WTC11 (cell line): Measurements from ENCODE around the gene LLGL2. TPM values are rescaled to one million over a fixed set of nuclear protein-coding genes. Genes with fewer than 3 reads are reported as not detected.

Experiments used
- ATAC-seq: fragments of 200-7000 bp; cut with Tn5 transposase; 2 replicates; pipeline ENCODE4 v1.10.0; 2021; ENCODE audit warnings: mild to moderate bottlenecking, moderate library complexity
- CTCF ChIA-PET: fragments of 300-600 bp; sonication (Branson Sonifier 250); formaldehyde crosslinking; loops from one replicate; lab custom pipeline; 2021; ENCODE audit warnings: antibody characterized with exemption; lab: Charles Lee
- POLR2A ChIA-PET: fragments of 350-600 bp; sonication (Branson Sonifier 250); formaldehyde crosslinking; loops from one replicate; lab custom pipeline; 2021; ENCODE audit warnings: antibody characterized with exemption; lab: Charles Lee
- DNase-seq: peaks from one replicate; pipeline ENCODE4 v3.0.0; 2021; ENCODE audit warnings: low spot score
- H3K27ac Mint-ChIP-seq: 2 replicates; pipeline ENCODE4 v1.8.0; 2021; ENCODE audit warnings: mixed read lengths
- H3K27me3 Mint-ChIP-seq: 2 replicates; pipeline ENCODE4 v1.8.0; 2021; ENCODE audit warnings: low read depth, mild to moderate bottlenecking, moderate library complexity, mixed read lengths
- H3K36me3 Mint-ChIP-seq: 2 replicates; pipeline ENCODE4 v1.8.0; 2021; ENCODE audit warnings: mixed read lengths
- H3K4me1 Mint-ChIP-seq: 2 replicates; pipeline ENCODE4 v1.8.0; 2022; ENCODE audit warnings: mixed read lengths
- H3K4me3 Mint-ChIP-seq: 2 replicates; pipeline ENCODE4 v1.8.0; 2021; ENCODE audit warnings: mild to moderate bottlenecking, moderate library complexity, mixed read lengths
- H3K9me3 Mint-ChIP-seq: 2 replicates; pipeline ENCODE4 v1.8.0; 2021; ENCODE audit warnings: mixed read lengths
- CREM ChIP-seq: sonication (generic); formaldehyde crosslinking; IDR thresholded peaks from 2 replicates; pipeline ENCODE4 v1.8.1; 2022; ENCODE audit warnings: mild to moderate bottlenecking, missing genetic modification reagents, moderate library complexity
- FOXJ3 ChIP-seq: sonication (generic); formaldehyde crosslinking; IDR thresholded peaks from 2 replicates; pipeline ENCODE4 v1.9.0; 2021; ENCODE audit warnings: missing genetic modification reagents, mild to moderate bottlenecking, borderline replicate concordance
- FOXP1 ChIP-seq: sonication (generic); formaldehyde crosslinking; IDR thresholded peaks from 2 replicates; pipeline ENCODE4 v1.8.0; 2022; ENCODE audit warnings: missing genetic modification reagents, mild to moderate bottlenecking, moderate library complexity, borderline replicate concordance
- GABPB1 ChIP-seq: sonication (generic); formaldehyde crosslinking; IDR thresholded peaks from 2 replicates; pipeline ENCODE4 v1.8.1; 2023; ENCODE audit warnings: mild to moderate bottlenecking, missing genetic modification reagents
- GTF2I ChIP-seq: fragments of 250-450 bp; sonication (Bioruptor Pico); conservative IDR thresholded peaks from 2 replicates; pipeline ENCODE4 v1.4.0; 2021; ENCODE audit warnings: mild to moderate bottlenecking
- IRF2 ChIP-seq: sonication (generic); formaldehyde crosslinking; IDR thresholded peaks from 2 replicates; pipeline ENCODE4 v1.8.0; 2022; ENCODE audit warnings: low read depth, missing genetic modification reagents, borderline replicate concordance
- KAT7 ChIP-seq: sonication (generic); formaldehyde crosslinking; IDR thresholded peaks from 2 replicates; pipeline ENCODE4 v1.8.1; 2023; ENCODE audit warnings: missing genetic modification reagents, mild to moderate bottlenecking, borderline replicate concordance
- NFYB ChIP-seq: sonication (generic); formaldehyde crosslinking; conservative IDR thresholded peaks from 2 replicates; pipeline ENCODE4 v1.8.0; 2022; ENCODE audit warnings: low read depth, missing genetic modification reagents
- PRRX2 ChIP-seq: fragments of 250-450 bp; sonication (Bioruptor Pico); IDR thresholded peaks from 2 replicates; pipeline ENCODE4 v1.8.0; 2021; ENCODE audit warnings: mild to moderate bottlenecking
- RORB ChIP-seq: fragments of 250-450 bp; sonication (Bioruptor Pico); IDR thresholded peaks from 2 replicates; pipeline ENCODE4 v1.9.0; 2021; ENCODE audit warnings: mild to moderate bottlenecking
- TEAD1 ChIP-seq: sonication (generic); formaldehyde crosslinking; IDR thresholded peaks from 2 replicates; pipeline ENCODE4 v1.8.0; 2022; ENCODE audit warnings: mild to moderate bottlenecking, missing genetic modification reagents
- ZNF121 ChIP-seq: sonication (generic); formaldehyde crosslinking; IDR thresholded peaks from 2 replicates; pipeline ENCODE4 v1.8.0; 2023; ENCODE audit warnings: missing genetic modification reagents
- ZNF423 ChIP-seq: fragments of 250-450 bp; sonication (Bioruptor Pico); IDR thresholded peaks from 2 replicates; pipeline ENCODE4 v2.1.2; 2022; ENCODE audit warnings: mild to moderate bottlenecking, moderate library complexity
- total RNA-seq: library from RNA; stranded (reverse); gene quantifications from 3 replicates; pipeline ENCODE4 v1.2.3, GENCODE V29; 2021
- TF ChIP-seq, protein P1 (sequence below): sonication (generic); formaldehyde crosslinking; IDR thresholded peaks from 2 replicates; pipeline ENCODE4 v1.8.0; 2023; ENCODE audit warnings: missing genetic modification reagents, mild to moderate bottlenecking, borderline replicate concordance
- TF ChIP-seq, protein P2 (sequence below): sonication (generic); formaldehyde crosslinking; IDR thresholded peaks from 2 replicates; pipeline ENCODE4 v1.8.0; 2023; ENCODE audit warnings: missing genetic modification reagents
- TF ChIP-seq, protein P3 (sequence below): fragments of 200-600 bp; IDR thresholded peaks from 2 replicates; pipeline ENCODE4 v1.8.0; 2022; ENCODE audit warnings: antibody characterized with exemption
- TF ChIP-seq, protein P4 (sequence below): sonication (generic); formaldehyde crosslinking; IDR thresholded peaks from 2 replicates; pipeline ENCODE4 v1.8.0; 2022; ENCODE audit warnings: mild to moderate bottlenecking, missing genetic modification reagents
- TF ChIP-seq, protein P5 (sequence below): sonication (generic); formaldehyde crosslinking; IDR thresholded peaks from 2 replicates; pipeline ENCODE4 v1.8.1; 2023; ENCODE audit warnings: mild to moderate bottlenecking, moderate library complexity, missing genetic modification reagents

The LLGL2 gene
- total RNA-seq, 1 experiment from 2014 or later, result 103 TPM

DNA sequence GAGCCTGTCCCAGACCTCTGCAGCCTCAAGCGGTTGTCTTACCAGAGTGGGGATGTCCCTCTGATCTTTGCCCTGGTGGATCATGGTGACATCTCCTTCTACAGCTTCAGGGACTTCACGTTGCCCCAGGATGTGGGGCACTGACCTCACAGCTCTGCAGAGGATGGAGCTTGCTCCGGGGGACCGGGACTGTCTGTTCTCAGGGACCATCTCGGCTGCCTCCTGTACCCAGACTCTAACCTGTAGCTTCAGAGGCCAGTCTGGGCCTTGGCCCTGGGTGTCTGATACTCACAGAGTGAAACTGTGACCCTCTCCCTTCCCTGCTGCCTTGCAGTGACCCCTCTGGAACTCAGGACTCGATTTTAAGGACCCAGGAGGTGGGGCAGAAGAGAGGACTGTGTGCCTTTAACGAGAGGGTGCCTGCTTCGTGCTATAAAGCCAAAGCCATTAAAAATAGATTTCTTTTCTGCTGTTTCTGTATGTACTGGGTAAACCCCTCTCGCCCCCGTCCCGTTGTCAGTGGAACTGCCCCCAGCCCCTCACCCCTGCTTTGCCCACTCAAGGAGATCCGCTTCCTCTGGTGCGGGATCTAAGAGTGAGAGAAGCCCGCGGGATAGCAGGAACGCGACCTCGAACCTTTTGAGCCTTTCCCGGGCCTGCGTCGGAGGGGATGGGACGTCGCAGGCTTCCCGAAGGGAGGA lies 1.1 kb upstream of the LLGL2 start (continued):
- TF ChIP-seq, protein P1, sequence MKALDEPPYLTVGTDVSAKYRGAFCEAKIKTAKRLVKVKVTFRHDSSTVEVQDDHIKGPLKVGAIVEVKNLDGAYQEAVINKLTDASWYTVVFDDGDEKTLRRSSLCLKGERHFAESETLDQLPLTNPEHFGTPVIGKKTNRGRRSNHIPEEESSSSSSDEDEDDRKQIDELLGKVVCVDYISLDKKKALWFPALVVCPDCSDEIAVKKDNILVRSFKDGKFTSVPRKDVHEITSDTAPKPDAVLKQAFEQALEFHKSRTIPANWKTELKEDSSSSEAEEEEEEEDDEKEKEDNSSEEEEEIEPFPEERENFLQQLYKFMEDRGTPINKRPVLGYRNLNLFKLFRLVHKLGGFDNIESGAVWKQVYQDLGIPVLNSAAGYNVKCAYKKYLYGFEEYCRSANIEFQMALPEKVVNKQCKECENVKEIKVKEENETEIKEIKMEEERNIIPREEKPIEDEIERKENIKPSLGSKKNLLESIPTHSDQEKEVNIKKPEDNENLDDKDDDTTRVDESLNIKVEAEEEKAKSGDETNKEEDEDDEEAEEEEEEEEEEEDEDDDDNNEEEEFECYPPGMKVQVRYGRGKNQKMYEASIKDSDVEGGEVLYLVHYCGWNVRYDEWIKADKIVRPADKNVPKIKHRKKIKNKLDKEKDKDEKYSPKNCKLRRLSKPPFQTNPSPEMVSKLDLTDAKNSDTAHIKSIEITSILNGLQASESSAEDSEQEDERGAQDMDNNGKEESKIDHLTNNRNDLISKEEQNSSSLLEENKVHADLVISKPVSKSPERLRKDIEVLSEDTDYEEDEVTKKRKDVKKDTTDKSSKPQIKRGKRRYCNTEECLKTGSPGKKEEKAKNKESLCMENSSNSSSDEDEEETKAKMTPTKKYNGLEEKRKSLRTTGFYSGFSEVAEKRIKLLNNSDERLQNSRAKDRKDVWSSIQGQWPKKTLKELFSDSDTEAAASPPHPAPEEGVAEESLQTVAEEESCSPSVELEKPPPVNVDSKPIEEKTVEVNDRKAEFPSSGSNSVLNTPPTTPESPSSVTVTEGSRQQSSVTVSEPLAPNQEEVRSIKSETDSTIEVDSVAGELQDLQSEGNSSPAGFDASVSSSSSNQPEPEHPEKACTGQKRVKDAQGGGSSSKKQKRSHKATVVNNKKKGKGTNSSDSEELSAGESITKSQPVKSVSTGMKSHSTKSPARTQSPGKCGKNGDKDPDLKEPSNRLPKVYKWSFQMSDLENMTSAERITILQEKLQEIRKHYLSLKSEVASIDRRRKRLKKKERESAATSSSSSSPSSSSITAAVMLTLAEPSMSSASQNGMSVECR (CRISPR knock-in tag), result no peak
- TF ChIP-seq, protein P2, sequence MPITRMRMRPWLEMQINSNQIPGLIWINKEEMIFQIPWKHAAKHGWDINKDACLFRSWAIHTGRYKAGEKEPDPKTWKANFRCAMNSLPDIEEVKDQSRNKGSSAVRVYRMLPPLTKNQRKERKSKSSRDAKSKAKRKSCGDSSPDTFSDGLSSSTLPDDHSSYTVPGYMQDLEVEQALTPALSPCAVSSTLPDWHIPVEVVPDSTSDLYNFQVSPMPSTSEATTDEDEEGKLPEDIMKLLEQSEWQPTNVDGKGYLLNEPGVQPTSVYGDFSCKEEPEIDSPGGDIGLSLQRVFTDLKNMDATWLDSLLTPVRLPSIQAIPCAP (CRISPR knock-in tag), result no peak
- TF ChIP-seq GTF2I (CRISPR knock-in tag) (no peak), GABPB1 (CRISPR knock-in tag) (no peak; the same call in none of the 2 replicates), IRF2 (CRISPR knock-in tag) (no peak), ZNF121 (CRISPR knock-in tag) (no peak), PRRX2 (CRISPR knock-in tag) (no peak)

DNA sequence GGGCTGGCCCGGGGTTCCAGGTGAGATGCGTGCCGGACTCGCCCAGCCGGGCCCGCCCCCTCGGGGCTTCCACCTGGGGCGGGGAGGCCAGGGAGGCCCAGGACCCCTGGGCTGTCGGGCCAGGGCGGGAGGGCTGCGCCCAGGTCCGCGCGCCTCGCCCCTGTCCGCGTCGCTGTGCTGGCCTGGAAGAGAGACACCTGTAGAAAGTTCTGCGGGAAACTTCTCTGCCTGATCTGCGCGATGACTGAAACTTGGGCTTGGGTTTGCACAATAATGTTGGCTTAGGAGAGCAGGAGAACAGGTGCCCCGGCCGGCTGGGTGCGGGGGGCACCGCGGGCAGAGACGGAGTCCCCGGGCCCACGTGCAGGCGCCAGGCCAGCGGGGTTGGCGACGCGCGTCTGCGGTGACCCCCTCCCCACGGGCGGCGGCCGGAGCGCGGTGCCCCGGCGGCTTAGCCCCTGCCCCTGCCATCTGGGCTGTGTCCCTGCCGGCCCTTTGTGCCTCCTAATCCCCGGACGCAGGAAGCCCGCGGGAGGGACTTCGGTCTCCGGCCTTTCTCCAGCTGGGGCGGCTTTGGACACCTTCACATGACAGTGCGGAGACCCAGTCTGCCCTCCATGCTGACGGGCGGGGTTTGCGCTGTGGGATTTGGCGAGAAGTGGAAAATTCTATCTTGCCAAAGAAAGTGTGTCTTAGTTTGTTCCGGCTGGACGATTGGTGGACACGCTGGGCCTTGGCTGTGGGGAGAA lies 483 bp downstream of the LLGL2 start:
- Mint-ChIP-seq H3K9me3 (no peaks in the 10 kb centered on the region), H3K36me3 (peaks cover 10% of the 10 kb centered on the region; the same call in 1 of the 2 replicates), H3K4me1 (peaks cover 21% of the 10 kb centered on the region), H3K4me3 (peak overlapping the region; percentile 83), H3K27me3 (0 out of 2 replicates have a peak, but pooled peaks cover 3% of the 10 kb centered on the region), H3K27ac (no peak overlapping the region)
- DNase-seq, result peak; percentile 62
- ATAC-seq, result peak; percentile 7
- ChIA-PET CTCF (interaction anchor here (0.6 to 3.9 kb wide), 27 partner anchors 9 to 285 kb away, joined by 3 to 65 read pairs (median 4); partner anchors contain the start of genes MIF4GD, SLC25A19, SMIM5 and TSEN54), POLR2A (interaction anchor here (0.7 to 1.6 kb wide), 5 partner anchors 9 to 237 kb away, joined by 3 to 9 read pairs (median 4); partner anchors contain the start of gene TSEN54)
- TF ChIP-seq FOXP1 (CRISPR knock-in tag), result 0 out of 2 replicates have a peak, but pooled peaks have one; percentile 52
- TF ChIP-seq FOXJ3 (CRISPR knock-in tag), result no peak
- TF ChIP-seq, protein P3, sequence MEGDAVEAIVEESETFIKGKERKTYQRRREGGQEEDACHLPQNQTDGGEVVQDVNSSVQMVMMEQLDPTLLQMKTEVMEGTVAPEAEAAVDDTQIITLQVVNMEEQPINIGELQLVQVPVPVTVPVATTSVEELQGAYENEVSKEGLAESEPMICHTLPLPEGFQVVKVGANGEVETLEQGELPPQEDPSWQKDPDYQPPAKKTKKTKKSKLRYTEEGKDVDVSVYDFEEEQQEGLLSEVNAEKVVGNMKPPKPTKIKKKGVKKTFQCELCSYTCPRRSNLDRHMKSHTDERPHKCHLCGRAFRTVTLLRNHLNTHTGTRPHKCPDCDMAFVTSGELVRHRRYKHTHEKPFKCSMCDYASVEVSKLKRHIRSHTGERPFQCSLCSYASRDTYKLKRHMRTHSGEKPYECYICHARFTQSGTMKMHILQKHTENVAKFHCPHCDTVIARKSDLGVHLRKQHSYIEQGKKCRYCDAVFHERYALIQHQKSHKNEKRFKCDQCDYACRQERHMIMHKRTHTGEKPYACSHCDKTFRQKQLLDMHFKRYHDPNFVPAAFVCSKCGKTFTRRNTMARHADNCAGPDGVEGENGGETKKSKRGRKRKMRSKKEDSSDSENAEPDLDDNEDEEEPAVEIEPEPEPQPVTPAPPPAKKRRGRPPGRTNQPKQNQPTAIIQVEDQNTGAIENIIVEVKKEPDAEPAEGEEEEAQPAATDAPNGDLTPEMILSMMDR, result no peak
- TF ChIP-seq NFYB (CRISPR knock-in tag), result no peak
- no peak for TF ChIP-seq RORB (CRISPR knock-in tag)
- 0 out of 2 replicates have a peak, but pooled peaks have one; percentile 54 for TF ChIP-seq KAT7 (CRISPR knock-in tag)
- peak; percentile 86 for TF ChIP-seq ZNF423 (CRISPR knock-in tag)
- TF ChIP-seq, protein P4, sequence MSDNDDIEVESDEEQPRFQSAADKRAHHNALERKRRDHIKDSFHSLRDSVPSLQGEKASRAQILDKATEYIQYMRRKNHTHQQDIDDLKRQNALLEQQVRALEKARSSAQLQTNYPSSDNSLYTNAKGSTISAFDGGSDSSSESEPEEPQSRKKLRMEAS (CRISPR knock-in tag), result peak; percentile 53; the same call in 1 of the 2 replicates
- no peak for TF ChIP-seq GABPB1 (CRISPR knock-in tag)
- 0 out of 2 replicates have a peak, but pooled peaks have one; percentile 25 for TF ChIP-seq TEAD1 (CRISPR knock-in tag)
- TF ChIP-seq, protein P2 (CRISPR knock-in tag), result no peak
- TF ChIP-seq, protein P5, sequence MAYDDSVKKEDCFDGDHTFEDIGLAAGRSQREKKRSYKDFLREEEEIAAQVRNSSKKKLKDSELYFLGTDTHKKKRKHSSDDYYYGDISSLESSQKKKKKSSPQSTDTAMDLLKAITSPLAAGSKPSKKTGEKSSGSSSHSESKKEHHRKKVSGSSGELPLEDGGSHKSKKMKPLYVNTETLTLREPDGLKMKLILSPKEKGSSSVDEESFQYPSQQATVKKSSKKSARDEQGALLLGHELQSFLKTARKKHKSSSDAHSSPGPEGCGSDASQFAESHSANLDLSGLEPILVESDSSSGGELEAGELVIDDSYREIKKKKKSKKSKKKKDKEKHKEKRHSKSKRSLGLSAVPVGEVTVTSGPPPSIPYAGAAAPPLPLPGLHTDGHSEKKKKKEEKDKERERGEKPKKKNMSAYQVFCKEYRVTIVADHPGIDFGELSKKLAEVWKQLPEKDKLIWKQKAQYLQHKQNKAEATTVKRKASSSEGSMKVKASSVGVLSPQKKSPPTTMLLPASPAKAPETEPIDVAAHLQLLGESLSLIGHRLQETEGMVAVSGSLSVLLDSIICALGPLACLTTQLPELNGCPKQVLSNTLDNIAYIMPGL (CRISPR knock-in tag), result 0 out of 2 replicates have a peak, but pooled peaks have one; percentile 42
- TF ChIP-seq CREM (CRISPR knock-in tag), result peak; percentile 31; the same call in 1 of the 2 replicates
